ENCODE results near the gene MIB2.
"Not testable (repeated sequence)": the region's sequence is repeated elsewhere in the genome, so short reads cannot be mapped to it uniquely, and the experiment has no call there.

DNA sequence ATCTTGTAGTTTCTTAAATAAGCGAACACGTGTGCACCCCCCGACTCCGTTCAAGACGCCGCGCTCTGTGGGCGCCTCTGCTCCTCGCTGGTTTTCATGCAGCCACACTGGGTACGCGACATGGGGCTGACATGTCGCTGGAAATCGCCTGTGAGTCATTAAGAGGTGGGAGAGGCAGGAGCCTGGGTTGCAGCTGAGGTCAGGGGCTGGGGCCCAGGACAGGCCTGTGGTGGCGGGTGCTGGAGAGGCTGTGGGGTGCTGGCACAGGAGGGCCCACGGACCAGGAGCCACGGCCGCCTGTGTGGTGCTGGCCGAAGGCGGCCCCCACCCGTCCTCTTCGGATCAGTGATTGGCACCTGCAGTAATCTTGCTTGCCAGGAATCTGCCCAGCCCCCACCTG, 59.5 kb downstream of the MIB2 start:
- TF ChIP-seq EZH2 (IDR thresholded peaks at IDR 0.05); POLR2AphosphoS5 (IDR thresholded peaks at IDR 0.05; ENCODE audit: borderline replicate concordance, low read depth, low read length): not testable (repeated sequence)
